ENCODE data around the gene PLXNA3.
A peak's percentile ranks its signal among the peaks of the same experiment; 100 is the strongest.

The PLXNA3 gene

GRCh38 chrX:154458116-154458953, at the start of gene PLXNA3:
TSS of gene PLXNA3 (plus strand) at chrX:154458281. CDS start at chrX:154460184, 1,903 bp downstream.
- peak; percentile 35 for DNase-seq

- no peak for DNase-seq
Observed at GRCh38 chrX:154408659-154409221, 49.3 kb upstream of the PLXNA3 start.

GRCh38 chrX:154409222-154409871, 48.7 kb upstream of the PLXNA3 start, which contains the start of gene DNASE1L1:
TSS of gene DNASE1L1 (minus strand) at chrX:154409254. CDS start at chrX:154405568, 3,686 bp downstream.
- no peak for DNase-seq

- DNase-seq = peak; percentile 75
Observed at GRCh38 chrX:154411981-154412340, 46.1 kb upstream of the PLXNA3 start.

- no peak for DNase-seq
Observed at GRCh38 chrX:154412468-154412867, 45.6 kb upstream of the PLXNA3 start.

GRCh38 chrX:154413142-154413541, 44.9 kb upstream of the PLXNA3 start:
- no peak for DNase-seq

GRCh38 chrX:154417157-154417556, 40.9 kb upstream of the PLXNA3 start:
- DNase-seq = no peak

GRCh38 chrX:154419189-154419588, 38.9 kb upstream of the PLXNA3 start:
- DNase-seq = no peak

GRCh38 chrX:154419688-154420401, 38.2 kb upstream of the PLXNA3 start:
- DNase-seq = no peak

- DNase-seq = no peak
Observed at GRCh38 chrX:154420402-154420756, 37.7 kb upstream of the PLXNA3 start.

- no peak for DNase-seq
Observed at GRCh38 chrX:154426916-154427770, 30.9 kb upstream of the PLXNA3 start.

- peak; percentile 95 for DNase-seq
Observed at GRCh38 chrX:154428176-154429171, 29.6 kb upstream of the PLXNA3 start, which contains the start of gene ATP6AP1. TSS of gene ATP6AP1 (plus strand) at chrX:154428677. CDS start at chrX:154428693, 16 bp downstream.

- no peak for DNase-seq
Observed at GRCh38 chrX:154429711-154430110, 28.4 kb upstream of the PLXNA3 start.

- no peak for DNase-seq
Observed at GRCh38 chrX:154430479-154430878, 27.6 kb upstream of the PLXNA3 start.

- no peak for DNase-seq
Observed at GRCh38 chrX:154430916-154431315, 27.2 kb upstream of the PLXNA3 start.

- DNase-seq = no peak
Observed at GRCh38 chrX:154431341-154431740, 26.7 kb upstream of the PLXNA3 start.

GRCh38 chrX:154432210-154432609, 25.9 kb upstream of the PLXNA3 start:
- no peak for DNase-seq

- no peak for DNase-seq
Observed at GRCh38 chrX:154433605-154434004, 24.5 kb upstream of the PLXNA3 start.

GRCh38 chrX:154434394-154435168, 23.5 kb upstream of the PLXNA3 start:
- DNase-seq = no peak

GRCh38 chrX:154435171-154435733, 22.8 kb upstream of the PLXNA3 start:
- no peak for DNase-seq
